GM23338 (cell line): Measurements from ENCODE around the gene LUC7L.

Experiments
- CREB1 ChIP-seq: fragments of 250-450 bp; sonication (Bioruptor Pico); IDR thresholded peaks from 2 replicates; pipeline ENCODE4 v1.5.0; 2020; ENCODE audit warnings: low read depth, mild to moderate bottlenecking, moderate library complexity
- EZH2 ChIP-seq: fragments of 200-600 bp; sonication (generic); IDR thresholded peaks from one replicate; pipeline ENCODE4 v1.8.0; 2017; ENCODE audit warnings: antibody characterized with exemption, mild to moderate bottlenecking, low read depth; ENCODE audit not compliant: unreplicated experiment
- EZH2phosphoT487 ChIP-seq: fragments of 200-600 bp; sonication (generic); IDR thresholded peaks from one replicate; pipeline ENCODE4 v1.8.1; 2018; ENCODE audit warnings: antibody characterized with exemption; ENCODE audit not compliant: unreplicated experiment
- JUNB ChIP-seq: IDR thresholded peaks from one replicate; pipeline ENCODE4 v1.6.1; 2016; ENCODE audit warnings: antibody characterized with exemption; ENCODE audit not compliant: unreplicated experiment
- NANOG ChIP-seq: IDR thresholded peaks from 2 replicates; pipeline ENCODE4 v1.6.1; 2016; ENCODE audit warnings: antibody characterized with exemption, borderline replicate concordance
- POLR2AphosphoS5 ChIP-seq: IDR thresholded peaks from 2 replicates; pipeline ENCODE4 v1.6.1; 2016; ENCODE audit warnings: antibody characterized with exemption, low read depth
- ZNF114 ChIP-seq: fragments of 250-450 bp; sonication (Bioruptor Pico); IDR thresholded peaks from 2 replicates; pipeline ENCODE4 v1.5.0; 2020; ENCODE audit warnings: mild to moderate bottlenecking, moderate library complexity
- TF ChIP-seq, protein P1 (sequence below), 2 experiments: fragments of 200-600 bp in 1 of 2; sonication (generic) in 1 of 2; conservative IDR thresholded peaks; 2 replicates each; pipeline versions ENCODE4 v1.5.1 to v1.6.1; 2016 to 2017; ENCODE audit warnings: antibody characterized with exemption in 2 of 2, low read depth in 2 of 2, mild to moderate bottlenecking in 2 of 2, moderate library complexity in 1 of 2
- TF ChIP-seq, protein P2 (sequence below): IDR thresholded peaks from one replicate; pipeline ENCODE4 v1.6.1; 2018; ENCODE audit warnings: antibody characterized with exemption; ENCODE audit not compliant: unreplicated experiment
- TF ChIP-seq, protein P3 (sequence below): IDR thresholded peaks from 2 replicates; pipeline ENCODE4 v1.6.1; 2016; ENCODE audit warnings: antibody characterized with exemption
- TF ChIP-seq, protein P4 (sequence below): fragments of 250-450 bp; sonication (Bioruptor Pico); IDR thresholded peaks from 2 replicates; pipeline ENCODE4 v1.5.0; 2020; ENCODE audit warnings: mild to moderate bottlenecking, moderate library complexity

DNA sequence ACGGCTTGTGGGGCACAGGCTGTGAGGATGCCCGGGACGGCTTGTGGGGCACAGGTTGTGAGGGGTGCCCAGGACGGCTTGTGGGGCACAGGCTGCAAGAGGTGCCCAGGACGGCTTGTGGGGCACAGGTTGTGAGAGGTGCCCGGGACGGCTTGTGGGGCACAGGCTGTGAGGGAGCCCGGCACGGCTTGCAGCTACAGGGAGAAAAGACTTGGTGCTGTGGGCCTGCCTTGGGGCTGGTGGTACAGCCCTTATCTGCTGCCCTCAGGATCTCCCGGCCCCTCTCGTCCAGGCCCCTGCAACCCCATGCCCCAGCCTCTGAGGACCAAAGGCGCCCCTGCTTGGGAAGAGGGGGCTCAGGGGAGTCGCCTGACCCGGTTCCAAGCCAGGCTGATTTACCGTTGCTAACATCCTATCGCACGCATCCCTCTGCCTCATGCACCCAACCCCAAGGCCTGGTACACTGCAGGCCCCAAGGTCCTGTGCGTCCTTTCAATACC is 68.5 kb downstream of the LUC7L start:
- TF ChIP-seq POLR2AphosphoS5 (no peak), NANOG (no peak), EZH2phosphoT487 (no peak), EZH2 (no peak), ZNF114 (no peak), CREB1 (CRISPR knock-in tag) (no peak), JUNB (no peak)
- TF ChIP-seq, protein P1, sequence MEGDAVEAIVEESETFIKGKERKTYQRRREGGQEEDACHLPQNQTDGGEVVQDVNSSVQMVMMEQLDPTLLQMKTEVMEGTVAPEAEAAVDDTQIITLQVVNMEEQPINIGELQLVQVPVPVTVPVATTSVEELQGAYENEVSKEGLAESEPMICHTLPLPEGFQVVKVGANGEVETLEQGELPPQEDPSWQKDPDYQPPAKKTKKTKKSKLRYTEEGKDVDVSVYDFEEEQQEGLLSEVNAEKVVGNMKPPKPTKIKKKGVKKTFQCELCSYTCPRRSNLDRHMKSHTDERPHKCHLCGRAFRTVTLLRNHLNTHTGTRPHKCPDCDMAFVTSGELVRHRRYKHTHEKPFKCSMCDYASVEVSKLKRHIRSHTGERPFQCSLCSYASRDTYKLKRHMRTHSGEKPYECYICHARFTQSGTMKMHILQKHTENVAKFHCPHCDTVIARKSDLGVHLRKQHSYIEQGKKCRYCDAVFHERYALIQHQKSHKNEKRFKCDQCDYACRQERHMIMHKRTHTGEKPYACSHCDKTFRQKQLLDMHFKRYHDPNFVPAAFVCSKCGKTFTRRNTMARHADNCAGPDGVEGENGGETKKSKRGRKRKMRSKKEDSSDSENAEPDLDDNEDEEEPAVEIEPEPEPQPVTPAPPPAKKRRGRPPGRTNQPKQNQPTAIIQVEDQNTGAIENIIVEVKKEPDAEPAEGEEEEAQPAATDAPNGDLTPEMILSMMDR (conservative IDR thresholded peaks at IDR 0.05; ENCODE audit: low read depth in 2 of 2), result no peak
- TF ChIP-seq, protein P2, sequence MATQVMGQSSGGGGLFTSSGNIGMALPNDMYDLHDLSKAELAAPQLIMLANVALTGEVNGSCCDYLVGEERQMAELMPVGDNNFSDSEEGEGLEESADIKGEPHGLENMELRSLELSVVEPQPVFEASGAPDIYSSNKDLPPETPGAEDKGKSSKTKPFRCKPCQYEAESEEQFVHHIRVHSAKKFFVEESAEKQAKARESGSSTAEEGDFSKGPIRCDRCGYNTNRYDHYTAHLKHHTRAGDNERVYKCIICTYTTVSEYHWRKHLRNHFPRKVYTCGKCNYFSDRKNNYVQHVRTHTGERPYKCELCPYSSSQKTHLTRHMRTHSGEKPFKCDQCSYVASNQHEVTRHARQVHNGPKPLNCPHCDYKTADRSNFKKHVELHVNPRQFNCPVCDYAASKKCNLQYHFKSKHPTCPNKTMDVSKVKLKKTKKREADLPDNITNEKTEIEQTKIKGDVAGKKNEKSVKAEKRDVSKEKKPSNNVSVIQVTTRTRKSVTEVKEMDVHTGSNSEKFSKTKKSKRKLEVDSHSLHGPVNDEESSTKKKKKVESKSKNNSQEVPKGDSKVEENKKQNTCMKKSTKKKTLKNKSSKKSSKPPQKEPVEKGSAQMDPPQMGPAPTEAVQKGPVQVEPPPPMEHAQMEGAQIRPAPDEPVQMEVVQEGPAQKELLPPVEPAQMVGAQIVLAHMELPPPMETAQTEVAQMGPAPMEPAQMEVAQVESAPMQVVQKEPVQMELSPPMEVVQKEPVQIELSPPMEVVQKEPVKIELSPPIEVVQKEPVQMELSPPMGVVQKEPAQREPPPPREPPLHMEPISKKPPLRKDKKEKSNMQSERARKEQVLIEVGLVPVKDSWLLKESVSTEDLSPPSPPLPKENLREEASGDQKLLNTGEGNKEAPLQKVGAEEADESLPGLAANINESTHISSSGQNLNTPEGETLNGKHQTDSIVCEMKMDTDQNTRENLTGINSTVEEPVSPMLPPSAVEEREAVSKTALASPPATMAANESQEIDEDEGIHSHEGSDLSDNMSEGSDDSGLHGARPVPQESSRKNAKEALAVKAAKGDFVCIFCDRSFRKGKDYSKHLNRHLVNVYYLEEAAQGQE, result no peak
- TF ChIP-seq, protein P3, sequence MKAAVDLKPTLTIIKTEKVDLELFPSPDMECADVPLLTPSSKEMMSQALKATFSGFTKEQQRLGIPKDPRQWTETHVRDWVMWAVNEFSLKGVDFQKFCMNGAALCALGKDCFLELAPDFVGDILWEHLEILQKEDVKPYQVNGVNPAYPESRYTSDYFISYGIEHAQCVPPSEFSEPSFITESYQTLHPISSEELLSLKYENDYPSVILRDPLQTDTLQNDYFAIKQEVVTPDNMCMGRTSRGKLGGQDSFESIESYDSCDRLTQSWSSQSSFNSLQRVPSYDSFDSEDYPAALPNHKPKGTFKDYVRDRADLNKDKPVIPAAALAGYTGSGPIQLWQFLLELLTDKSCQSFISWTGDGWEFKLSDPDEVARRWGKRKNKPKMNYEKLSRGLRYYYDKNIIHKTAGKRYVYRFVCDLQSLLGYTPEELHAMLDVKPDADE, result no peak
- TF ChIP-seq, protein P4, sequence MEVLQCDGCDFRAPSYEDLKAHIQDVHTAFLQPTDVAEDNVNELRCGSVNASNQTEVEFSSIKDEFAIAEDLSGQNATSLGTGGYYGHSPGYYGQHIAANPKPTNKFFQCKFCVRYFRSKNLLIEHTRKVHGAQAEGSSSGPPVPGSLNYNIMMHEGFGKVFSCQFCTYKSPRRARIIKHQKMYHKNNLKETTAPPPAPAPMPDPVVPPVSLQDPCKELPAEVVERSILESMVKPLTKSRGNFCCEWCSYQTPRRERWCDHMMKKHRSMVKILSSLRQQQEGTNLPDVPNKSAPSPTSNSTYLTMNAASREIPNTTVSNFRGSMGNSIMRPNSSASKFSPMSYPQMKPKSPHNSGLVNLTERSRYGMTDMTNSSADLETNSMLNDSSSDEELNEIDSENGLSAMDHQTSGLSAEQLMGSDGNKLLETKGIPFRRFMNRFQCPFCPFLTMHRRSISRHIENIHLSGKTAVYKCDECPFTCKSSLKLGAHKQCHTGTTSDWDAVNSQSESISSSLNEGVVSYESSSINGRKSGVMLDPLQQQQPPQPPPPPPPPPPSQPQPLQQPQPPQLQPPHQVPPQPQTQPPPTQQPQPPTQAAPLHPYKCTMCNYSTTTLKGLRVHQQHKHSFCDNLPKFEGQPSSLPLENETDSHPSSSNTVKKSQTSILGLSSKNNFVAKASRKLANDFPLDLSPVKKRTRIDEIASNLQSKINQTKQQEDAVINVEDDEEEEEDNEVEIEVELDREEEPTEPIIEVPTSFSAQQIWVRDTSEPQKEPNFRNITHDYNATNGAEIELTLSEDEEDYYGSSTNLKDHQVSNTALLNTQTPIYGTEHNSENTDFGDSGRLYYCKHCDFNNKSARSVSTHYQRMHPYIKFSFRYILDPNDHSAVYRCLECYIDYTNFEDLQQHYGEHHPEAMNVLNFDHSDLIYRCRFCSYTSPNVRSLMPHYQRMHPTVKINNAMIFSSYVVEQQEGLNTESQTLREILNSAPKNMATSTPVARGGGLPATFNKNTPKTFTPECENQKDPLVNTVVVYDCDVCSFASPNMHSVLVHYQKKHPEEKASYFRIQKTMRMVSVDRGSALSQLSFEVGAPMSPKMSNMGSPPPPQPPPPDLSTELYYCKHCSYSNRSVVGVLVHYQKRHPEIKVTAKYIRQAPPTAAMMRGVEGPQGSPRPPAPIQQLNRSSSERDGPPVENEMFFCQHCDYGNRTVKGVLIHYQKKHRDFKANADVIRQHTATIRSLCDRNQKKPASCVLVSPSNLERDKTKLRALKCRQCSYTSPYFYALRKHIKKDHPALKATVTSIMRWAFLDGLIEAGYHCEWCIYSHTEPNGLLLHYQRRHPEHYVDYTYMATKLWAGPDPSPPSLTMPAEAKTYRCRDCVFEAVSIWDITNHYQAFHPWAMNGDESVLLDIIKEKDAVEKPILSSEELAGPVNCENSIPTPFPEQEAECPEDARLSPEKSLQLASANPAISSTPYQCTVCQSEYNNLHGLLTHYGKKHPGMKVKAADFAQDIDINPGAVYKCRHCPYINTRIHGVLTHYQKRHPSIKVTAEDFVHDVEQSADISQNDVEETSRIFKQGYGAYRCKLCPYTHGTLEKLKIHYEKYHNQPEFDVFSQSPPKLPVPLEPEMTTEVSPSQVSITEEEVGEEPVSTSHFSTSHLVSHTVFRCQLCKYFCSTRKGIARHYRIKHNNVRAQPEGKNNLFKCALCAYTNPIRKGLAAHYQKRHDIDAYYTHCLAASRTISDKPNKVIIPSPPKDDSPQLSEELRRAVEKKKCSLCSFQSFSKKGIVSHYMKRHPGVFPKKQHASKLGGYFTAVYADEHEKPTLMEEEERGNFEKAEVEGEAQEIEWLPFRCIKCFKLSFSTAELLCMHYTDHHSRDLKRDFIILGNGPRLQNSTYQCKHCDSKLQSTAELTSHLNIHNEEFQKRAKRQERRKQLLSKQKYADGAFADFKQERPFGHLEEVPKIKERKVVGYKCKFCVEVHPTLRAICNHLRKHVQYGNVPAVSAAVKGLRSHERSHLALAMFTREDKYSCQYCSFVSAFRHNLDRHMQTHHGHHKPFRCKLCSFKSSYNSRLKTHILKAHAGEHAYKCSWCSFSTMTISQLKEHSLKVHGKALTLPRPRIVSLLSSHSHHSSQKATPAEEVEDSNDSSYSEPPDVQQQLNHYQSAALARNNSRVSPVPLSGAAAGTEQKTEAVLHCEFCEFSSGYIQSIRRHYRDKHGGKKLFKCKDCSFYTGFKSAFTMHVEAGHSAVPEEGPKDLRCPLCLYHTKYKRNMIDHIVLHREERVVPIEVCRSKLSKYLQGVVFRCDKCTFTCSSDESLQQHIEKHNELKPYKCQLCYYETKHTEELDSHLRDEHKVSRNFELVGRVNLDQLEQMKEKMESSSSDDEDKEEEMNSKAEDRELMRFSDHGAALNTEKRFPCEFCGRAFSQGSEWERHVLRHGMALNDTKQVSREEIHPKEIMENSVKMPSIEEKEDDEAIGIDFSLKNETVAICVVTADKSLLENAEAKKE (CRISPR knock-in tag), result no peak
